K562 (cell line): ENCODE results near the gene TJP2. TPM values are rescaled to one million over a fixed set of nuclear protein-coding genes. Genes with fewer than 3 reads are reported as not detected.

Experiments used
- ATAC-seq: fragments of 200-7000 bp; cut with Tn5 transposase; 3 replicates; pipeline ENCODE4 v1.9.1; 2020; ENCODE audit warnings: moderate library complexity
- BruUV-seq: library from RNA; stranded (reverse); fragments of 400-500 nt; replicated peaks from 2 replicates; lab custom pipeline; 2021; lab: Mats Ljungman, UMichigan
- CTCF ChIA-PET: fragments of 300-600 bp; formaldehyde crosslinking; extraction: SDS; loops from one replicate; lab custom pipeline; 2021; ENCODE audit warnings: low intra/inter-chr PET ratio; lab: Yijun Ruan, JAX
- POLR2A ChIA-PET: fragments of 300-600, 350-650 bp; sonication (Branson Sonifier 250); formaldehyde crosslinking; extraction: SDS; loops from one replicate; lab custom pipeline; 2021; ENCODE audit warnings: antibody characterized with exemption, inconsistent platforms; lab: Yijun Ruan, JAX
- DNase-seq, 4 experiments: peaks; one replicate each; pipeline versions ENCODE4 v3.0.0 to v3.0.0-alpha.2; 2011 to 2018; ENCODE audit warnings: low spot score in 3 of 4, mixed read lengths in 3 of 4; ENCODE audit errors: extremely low read depth in 1 of 4
- FAIRE-seq: peaks from 2 replicates; lab custom pipeline; 2011; peaks lifted over from hg19 to GRCh38; lab: Jason Lieb, UNC
- H2AFZ ChIP-seq: 2 replicates; pipeline ENCODE4 v1.6.0; 2011; ENCODE audit warnings: low read depth, low read length, control low read depth, inconsistent platforms
- H3K27ac ChIP-seq: fragments of 200-600 bp; 3 replicates; pipeline ENCODE4 v1.8.0; 2011; ENCODE audit warnings: low read depth, mild to moderate bottlenecking, control low read depth, inconsistent platforms, low read length, moderate library complexity, mixed read lengths; ENCODE audit errors: extremely low read depth
- H3K27me3 ChIP-seq, 2 experiments: fragments of 300-600 bp in 1 of 2; 2 replicates in 1 of 2; 3 replicates in 1 of 2; pipeline versions ENCODE4 v1.6.0 to v1.8.0; 2011; ENCODE audit warnings: inconsistent platforms in 2 of 2, low read length in 2 of 2, mild to moderate bottlenecking in 1 of 2, mixed read lengths in 1 of 2, moderate library complexity in 1 of 2; ENCODE audit not compliant: control insufficient read depth in 2 of 2, insufficient read depth in 2 of 2
- H3K36me3 ChIP-seq: fragments of 300-600 bp; 3 replicates; pipeline ENCODE4 v1.8.0; 2011; ENCODE audit warnings: mild to moderate bottlenecking, low read length, inconsistent platforms; ENCODE audit not compliant: control insufficient read depth, insufficient read depth
- H3K4me1 ChIP-seq, 2 experiments: fragments of 200-600 bp in 1 of 2; replicated peaks in 1 of 2; 2 replicates in 1 of 2; 3 replicates in 1 of 2; pipeline versions ENCODE4 v1.5.1 to v1.8.0; 2011; ENCODE audit warnings: inconsistent platforms in 2 of 2, low read length in 2 of 2, mild to moderate bottlenecking in 1 of 2, mixed read lengths in 1 of 2, moderate library complexity in 1 of 2; ENCODE audit not compliant: control insufficient read depth in 2 of 2, insufficient read depth in 2 of 2
- H3K4me2 ChIP-seq: 2 replicates; pipeline ENCODE4 v1.6.1; 2011; ENCODE audit warnings: low read length, control low read depth, inconsistent platforms, mixed read lengths; ENCODE audit not compliant: insufficient read depth
- H3K4me3 ChIP-seq: fragments of 200-600 bp; sonication (generic), shearing (Covaris generic); 2 replicates; pipeline ENCODE4 v1.5.1; 2016; ENCODE audit warnings: control low read depth, inconsistent platforms
- H3K79me2 ChIP-seq: fragments of 200-600 bp; 3 replicates; pipeline ENCODE4 v1.8.0; 2011; ENCODE audit warnings: low read length, inconsistent platforms; ENCODE audit not compliant: control insufficient read depth, insufficient read depth
- H3K9ac ChIP-seq, 2 experiments: 2 replicates each; pipeline versions ENCODE4 v1.6.0 to v1.6.1; 2011; ENCODE audit warnings: low read depth in 2 of 2, low read length in 2 of 2, control low read depth in 1 of 2, inconsistent platforms in 1 of 2, mild to moderate bottlenecking in 1 of 2, mixed read lengths in 1 of 2; ENCODE audit not compliant: insufficient read depth in 1 of 2
- H3K9me1 ChIP-seq: one replicate; pipeline ENCODE4 v1.6.0; 2011; ENCODE audit warnings: inconsistent platforms, mild to moderate bottlenecking, low read length, moderate library complexity; ENCODE audit not compliant: control insufficient read depth, insufficient read depth
- H3K9me3 ChIP-seq: replicated peaks from 2 replicates; pipeline ENCODE4 v1.5.1; 2011; ENCODE audit warnings: low read depth, low read length, inconsistent platforms; ENCODE audit not compliant: control insufficient read depth, insufficient read depth
- H4K20me1 ChIP-seq: replicated peaks from 2 replicates; pipeline ENCODE4 v1.6.1; 2011; ENCODE audit warnings: low read length, inconsistent platforms, mixed read lengths; ENCODE audit not compliant: control insufficient read depth, insufficient read depth
- E2F4 ChIP-seq: sonication (generic); formaldehyde crosslinking; IDR thresholded peaks from 2 replicates; pipeline ENCODE4 v1.8.0; 2022; ENCODE audit warnings: mild to moderate bottlenecking, low read depth, missing genetic modification reagents
- HNRNPH1 ChIP-seq: fragments of 200-400 bp; formaldehyde crosslinking; optimal IDR thresholded peaks from 2 replicates; pipeline ENCODE3; 2017; ENCODE audit warnings: low read depth, mild to moderate bottlenecking, low read length, moderate library complexity
- NR2C1 ChIP-seq, 2 experiments: fragments of 450-650 bp; IDR thresholded peaks; 2 replicates each; pipeline ENCODE4 v1.6.1; 2017; ENCODE audit warnings: mild to moderate bottlenecking in 2 of 2, antibody characterized with exemption in 1 of 2, inconsistent platforms in 1 of 2, missing compliant biosample characterization in 1 of 2, missing genetic modification characterization in 1 of 2
- POLR2H ChIP-seq: IDR thresholded peaks from 2 replicates; pipeline ENCODE4 v1.6.1; 2016; ENCODE audit warnings: missing genetic modification characterization, low read depth, mild to moderate bottlenecking, control low read depth, missing compliant biosample characterization, moderate library complexity
- RERE ChIP-seq: sonication (generic); formaldehyde crosslinking; IDR thresholded peaks from 2 replicates; pipeline ENCODE4 v1.8.0; 2023; ENCODE audit warnings: missing genetic modification reagents, mild to moderate bottlenecking, borderline replicate concordance
- XRCC5 ChIP-seq: fragments of 200-400 bp; formaldehyde crosslinking; IDR thresholded peaks from 2 replicates; pipeline ENCODE4 v1.6.1; 2017; ENCODE audit warnings: low read depth, mild to moderate bottlenecking, low read length
- WGBS: fragments of 100-300 bp; shearing (Covaris generic); methylation state at CpG from one replicate; pipeline ENCODE4 v1.1.6; 2016; ENCODE audit warnings: low coverage, mixed read lengths; ENCODE audit not compliant: insufficient coverage; ENCODE audit errors: missing lambda C conversion rate; 5-methylcytosine and 5-hydroxymethylcytosine counted together
- in situ Hi-C: fragments of 300-500 bp; cut with MboI; formaldehyde crosslinking; loops from 4 replicates; pipeline ENCODE4 v1.15.0; 2018; ENCODE audit warnings: inconsistent platforms, mixed read lengths
- intact Hi-C: fragments of 100-400 bp; cut with micrococcal nuclease; formaldehyde crosslinking; loops from 2 replicates; pipeline ENCODE4 v1.14.2; 2022
- polyA plus RNA-seq, 8 experiments: library from polyadenylated mRNA; depleted of rRNA in 4 of 8; stranded (reverse) in 5 of 8; unstranded in 3 of 8; fragments of >200 nt; fragmentation: Nextera tagmentation in 2 of 8; fragmentation: Illumina TruSeq in 1 of 8; extraction: Ambion mirVana in 2 of 8; extraction: Trizol in 1 of 8; gene quantifications; 2 replicates each; pipeline versions ENCODE4 v1.2.1 to v1.2.3, GENCODE V29; 2011 to 2014; ENCODE audit warnings: inconsistent platforms in 1 of 8, missing spikeins in 1 of 8
- total RNA-seq, 7 experiments: library from RNA; depleted of rRNA in 6 of 7; stranded (reverse); fragments of >200 nt in 6 of 7; fragmentation: Illumina TruSeq in 2 of 7; extraction: Trizol in 2 of 7; gene quantifications; 2 replicates each; pipeline versions ENCODE4 v1.2.1 to v1.2.3, GENCODE V29; 2011 to 2021; ENCODE audit warnings: low replicate concordance in 1 of 7
- TF ChIP-seq, protein P1 (sequence below), 2 experiments: fragments of 450-650 bp; IDR thresholded peaks; 2 replicates each; pipeline ENCODE4 v1.6.1; 2016
- TF ChIP-seq, protein P2 (sequence below), 2 experiments: fragments of 450-650 bp in 1 of 2; sonication (generic) in 1 of 2; formaldehyde crosslinking in 1 of 2; IDR thresholded peaks in 1 of 2; conservative IDR thresholded peaks in 1 of 2; 2 replicates each; pipeline versions ENCODE4 v1.6.1 to v1.8.1; 2016 to 2023; ENCODE audit warnings: mild to moderate bottlenecking in 2 of 2, moderate library complexity in 2 of 2, inconsistent platforms in 1 of 2, missing genetic modification reagents in 1 of 2

Gene TJP2
- total and polyA plus RNA-seq, 9 of the 15 experiments (the other 6 are each of a cell fraction or from before 2014, with no cell fraction given), result 4.0 to 24.1 (median 16.8) TPM

GRCh38 chr9:69313175-69313574, 139.1 kb downstream of the TJP2 start (continued):
- TF ChIP-seq, protein P1, sequence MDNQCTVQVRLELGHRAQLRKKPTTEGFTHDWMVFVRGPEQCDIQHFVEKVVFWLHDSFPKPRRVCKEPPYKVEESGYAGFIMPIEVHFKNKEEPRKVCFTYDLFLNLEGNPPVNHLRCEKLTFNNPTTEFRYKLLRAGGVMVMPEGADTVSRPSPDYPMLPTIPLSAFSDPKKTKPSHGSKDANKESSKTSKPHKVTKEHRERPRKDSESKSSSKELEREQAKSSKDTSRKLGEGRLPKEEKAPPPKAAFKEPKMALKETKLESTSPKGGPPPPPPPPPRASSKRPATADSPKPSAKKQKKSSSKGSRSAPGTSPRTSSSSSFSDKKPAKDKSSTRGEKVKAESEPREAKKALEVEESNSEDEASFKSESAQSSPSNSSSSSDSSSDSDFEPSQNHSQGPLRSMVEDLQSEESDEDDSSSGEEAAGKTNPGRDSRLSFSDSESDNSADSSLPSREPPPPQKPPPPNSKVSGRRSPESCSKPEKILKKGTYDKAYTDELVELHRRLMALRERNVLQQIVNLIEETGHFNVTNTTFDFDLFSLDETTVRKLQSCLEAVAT (IDR thresholded peaks at IDR 0.05), result no peak

GRCh38 chr9:69314547-69314946, 140.5 kb downstream of the TJP2 start:
- no peaks in the 10 kb centered on the region for H3K79me2 ChIP-seq
- intact Hi-C loops (no loop called here), in situ Hi-C loops (no loop called here)
- H4K20me1 ChIP-seq, result no peaks in the 10 kb centered on the region
- 0% methylated on average over 1 of the region's 1 CpG for WGBS
- FAIRE-seq (no peak), DNase-seq (no peak), ATAC-seq (no peak)
- H2AFZ ChIP-seq, result no peak overlapping the region
- H3K4me1 ChIP-seq, result no peaks in the 10 kb centered on the region
- H3K9ac ChIP-seq, result no peak overlapping the region
- no peak overlapping the region for H3K27ac ChIP-seq
- no peak overlapping the region for H3K4me2 ChIP-seq
- no peaks in the 10 kb centered on the region; a peak in 1 of 5 replicates for H3K27me3 ChIP-seq
- H3K4me3 ChIP-seq, result no peak overlapping the region
- no peak for TF ChIP-seq HNRNPH1
- TF ChIP-seq NR2C1 (IDR thresholded peaks at IDR 0.05), result no peak
- TF ChIP-seq NR2C1 (tag; IDR thresholded peaks at IDR 0.05), result no peak
- TF ChIP-seq RERE (CRISPR knock-in tag), result no peak
- no peak for TF ChIP-seq POLR2H
- TF ChIP-seq, protein P2, sequence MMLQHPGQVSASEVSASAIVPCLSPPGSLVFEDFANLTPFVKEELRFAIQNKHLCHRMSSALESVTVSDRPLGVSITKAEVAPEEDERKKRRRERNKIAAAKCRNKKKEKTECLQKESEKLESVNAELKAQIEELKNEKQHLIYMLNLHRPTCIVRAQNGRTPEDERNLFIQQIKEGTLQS (IDR thresholded peaks at IDR 0.05), result no peak
- TF ChIP-seq, protein P2 (CRISPR knock-in tag; conservative IDR thresholded peaks at IDR 0.05), result no peak
- TF ChIP-seq XRCC5, result no peak
- TF ChIP-seq E2F4 (CRISPR knock-in tag), result no peak
- H3K9me1 ChIP-seq, result no peaks in the 10 kb centered on the region
- POLR2A ChIA-PET, result no interaction called here
- CTCF ChIA-PET, result no interaction called here
- no peaks in the 10 kb centered on the region for H3K36me3 ChIP-seq
- H3K9me3 ChIP-seq, result no peaks in the 10 kb centered on the region
- no TSS peak for BruUV-seq
